Tibial nerve (tissue), 4 donors: ENCODE data around the gene KPNA1. TPM values are rescaled to one million over a fixed set of nuclear protein-coding genes. Genes with fewer than 3 reads are reported as not detected.
"Not testable (repeated sequence)": the region's sequence is repeated elsewhere in the genome, so short reads cannot be mapped to it uniquely, and the experiment has no call there.

ENCODE experiments used
- DNase-seq, 2 donors: peaks; one replicate each; pipeline ENCODE4 v3.0.0-alpha.2; 2019; ENCODE audit warnings: low spot score in 2 of 2
- H3K27ac ChIP-seq, 4 donors: fragments of 200-600 bp; sonication (generic) in 3 of 4; one replicate each; pipeline ENCODE4 v1.5.1; 2017 to 2019; ENCODE audit warnings: mild to moderate bottlenecking in 1 of 4
- H3K27me3 ChIP-seq, 2 donors: fragments of 200-600 bp; sonication (generic) in 1 of 2; one replicate each; pipeline versions ENCODE4 v1.5.1 to v1.6.0; 2017 to 2019
- H3K36me3 ChIP-seq, 3 donors: fragments of 200-600 bp; sonication (generic); one replicate each; pipeline ENCODE4 v1.5.1; 2018 to 2019
- H3K4me1 ChIP-seq, 4 donors: fragments of 200-600 bp; sonication (generic) in 3 of 4; one replicate each; pipeline ENCODE4 v1.5.1; 2017 to 2019
- H3K4me3 ChIP-seq, 4 donors: fragments of 200-600 bp; sonication (generic) in 3 of 4; one replicate each; pipeline ENCODE4 v1.5.1; 2017 to 2019; ENCODE audit warnings: mild to moderate bottlenecking in 1 of 4, moderate library complexity in 1 of 4
- H3K9me3 ChIP-seq, 4 donors: fragments of 200-600 bp; sonication (generic) in 3 of 4; one replicate each; pipeline ENCODE4 v1.5.1; 2017 to 2019
- EP300 ChIP-seq, 2 donors: sonication (generic); formaldehyde crosslinking; IDR thresholded peaks; one replicate each; pipeline ENCODE4 v1.6.1; 2017; ENCODE audit warnings: antibody characterized with exemption in 2 of 2, mild to moderate bottlenecking in 1 of 2
- POLR2A ChIP-seq, 2 donors: fragments of 450-650 bp; IDR thresholded peaks; one replicate each; pipeline ENCODE4 v1.6.1; 2017; ENCODE audit warnings: antibody characterized with exemption in 2 of 2, mild to moderate bottlenecking in 2 of 2, moderate library complexity in 2 of 2
- WGBS, 2 donors: methylation state at CpG; one replicate each; pipeline ENCODE4 v1.1.5; 2018; 5-methylcytosine and 5-hydroxymethylcytosine counted together
- total RNA-seq, 4 donors: library from RNA; depleted of rRNA; stranded (reverse); fragments of >200 nt; gene quantifications; one replicate each; pipeline ENCODE4 v1.1.0, GENCODE V29; 2016
- TF ChIP-seq, protein P1 (sequence below), 5 experiments: fragments of 200-600 bp in 3 of 5; fragments of 450-650 bp in 2 of 5; sonication (generic) in 3 of 5; IDR thresholded peaks; one replicate each; pipeline ENCODE4 v1.5.1; 2016 to 2019; ENCODE audit warnings: antibody characterized with exemption in 5 of 5, mild to moderate bottlenecking in 3 of 5, moderate library complexity in 2 of 5

The KPNA1 gene
- total RNA-seq, 4 donors from 2014 or later: 36.8 to 46.5 (median 41.8) TPM

DNA sequence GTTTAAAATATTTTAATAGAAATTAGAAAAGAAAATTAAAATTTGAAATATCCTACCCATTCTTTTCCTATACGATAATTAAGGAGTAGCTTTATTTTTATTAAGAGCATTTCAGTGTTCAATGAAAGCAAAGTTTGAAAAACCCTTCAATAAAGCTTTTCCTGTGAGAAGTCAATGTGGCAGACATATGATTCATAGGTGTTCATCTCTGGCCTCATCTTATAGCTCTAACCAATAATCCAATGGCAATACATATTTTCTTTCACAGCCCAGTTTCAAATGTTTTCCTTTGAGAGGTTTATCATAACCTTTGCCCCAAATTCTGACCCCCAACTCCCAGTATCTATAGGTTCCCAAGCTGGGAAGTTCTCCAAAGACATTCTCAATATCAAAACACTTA is 8.3 kb downstream of the KPNA1 start:
- WGBS, 2 donors: 93 to 96% methylated on average over 1 of the region's 1 CpG
- H3K27ac ChIP-seq: no peak overlapping the region
- H3K27me3 ChIP-seq: no peaks in the 10 kb centered on the region
- TF ChIP-seq, protein P1, sequence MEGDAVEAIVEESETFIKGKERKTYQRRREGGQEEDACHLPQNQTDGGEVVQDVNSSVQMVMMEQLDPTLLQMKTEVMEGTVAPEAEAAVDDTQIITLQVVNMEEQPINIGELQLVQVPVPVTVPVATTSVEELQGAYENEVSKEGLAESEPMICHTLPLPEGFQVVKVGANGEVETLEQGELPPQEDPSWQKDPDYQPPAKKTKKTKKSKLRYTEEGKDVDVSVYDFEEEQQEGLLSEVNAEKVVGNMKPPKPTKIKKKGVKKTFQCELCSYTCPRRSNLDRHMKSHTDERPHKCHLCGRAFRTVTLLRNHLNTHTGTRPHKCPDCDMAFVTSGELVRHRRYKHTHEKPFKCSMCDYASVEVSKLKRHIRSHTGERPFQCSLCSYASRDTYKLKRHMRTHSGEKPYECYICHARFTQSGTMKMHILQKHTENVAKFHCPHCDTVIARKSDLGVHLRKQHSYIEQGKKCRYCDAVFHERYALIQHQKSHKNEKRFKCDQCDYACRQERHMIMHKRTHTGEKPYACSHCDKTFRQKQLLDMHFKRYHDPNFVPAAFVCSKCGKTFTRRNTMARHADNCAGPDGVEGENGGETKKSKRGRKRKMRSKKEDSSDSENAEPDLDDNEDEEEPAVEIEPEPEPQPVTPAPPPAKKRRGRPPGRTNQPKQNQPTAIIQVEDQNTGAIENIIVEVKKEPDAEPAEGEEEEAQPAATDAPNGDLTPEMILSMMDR (IDR thresholded peaks at IDR 0.05): no peak
- TF ChIP-seq EP300 (IDR thresholded peaks at IDR 0.05): no peak
- no peak for TF ChIP-seq POLR2A (IDR thresholded peaks at IDR 0.05)
- no peak for DNase-seq
- no peak overlapping the region for H3K4me3 ChIP-seq
- peaks cover 0 to 6% (median 0%) of the 10 kb centered on the region in 4 donors for H3K9me3 ChIP-seq
- H3K36me3 ChIP-seq: no peaks in the 10 kb centered on the region
- H3K4me1 ChIP-seq: peaks cover 0 to 44% (median 8%) of the 10 kb centered on the region in 4 donors

DNA sequence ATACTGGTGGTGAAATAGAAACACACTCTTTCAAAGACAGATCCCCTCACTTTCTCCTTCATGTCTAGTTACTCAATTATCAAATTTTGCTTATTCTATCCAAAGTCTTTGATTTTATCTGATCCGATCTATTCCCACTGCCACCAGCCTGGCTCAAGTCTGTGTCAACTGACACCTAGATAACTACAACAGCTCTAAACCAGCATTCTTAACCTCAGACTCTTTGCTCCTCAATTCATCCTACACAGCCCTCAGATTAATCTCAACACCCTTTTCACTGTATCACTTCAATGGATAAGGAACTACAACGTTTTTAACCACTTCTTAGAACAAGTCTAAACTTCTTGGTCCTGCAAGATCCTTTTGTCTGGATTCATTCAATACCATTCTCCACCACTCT is 9.1 kb downstream of the KPNA1 start:
- peaks cover 0 to 6% (median 0%) of the 10 kb centered on the region in 4 donors for H3K9me3 ChIP-seq
- TF ChIP-seq POLR2A (IDR thresholded peaks at IDR 0.05): no peak
- TF ChIP-seq, protein P1 (IDR thresholded peaks at IDR 0.05): no peak
- no peak for TF ChIP-seq EP300 (IDR thresholded peaks at IDR 0.05)
- H3K27ac ChIP-seq: no peak overlapping the region
- no peaks in the 10 kb centered on the region for H3K27me3 ChIP-seq
- DNase-seq: no peak
- 73% methylated on average over 2 of the region's 2 CpGs for WGBS, 2 donors
- H3K4me1 ChIP-seq: peaks cover 0 to 41% (median 5%) of the 10 kb centered on the region in 4 donors
- no peak overlapping the region for H3K4me3 ChIP-seq
- no peaks in the 10 kb centered on the region for H3K36me3 ChIP-seq

DNA sequence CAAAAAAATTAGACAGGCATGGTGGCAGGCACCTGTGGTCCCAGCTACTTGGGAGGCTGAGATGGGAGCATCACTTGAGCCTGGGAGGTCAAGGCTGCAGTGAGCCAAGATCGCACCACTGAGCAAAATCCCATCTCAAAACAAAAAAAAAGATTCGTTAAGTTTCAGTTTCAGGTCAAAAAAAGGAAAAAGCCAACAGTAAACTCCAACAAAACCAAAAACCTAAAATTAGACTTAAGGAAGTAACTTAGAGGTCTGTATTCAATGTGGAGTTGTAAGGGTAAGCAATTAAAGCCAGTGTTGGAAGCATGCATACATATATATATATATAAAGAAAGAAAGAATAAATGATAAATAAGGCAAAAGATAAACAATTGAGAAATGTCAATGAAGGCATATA is 11.8 kb downstream of the KPNA1 start:
- no peaks in the 10 kb centered on the region for H3K27me3 ChIP-seq
- DNase-seq: no peak
- peaks cover 0 to 44% (median 5%) of the 10 kb centered on the region in 4 donors for H3K4me1 ChIP-seq
- WGBS, 2 donors: 77 to 85% methylated on average over 2 of the region's 2 CpGs
- H3K27ac ChIP-seq: no peak overlapping the region
- no peaks in the 10 kb centered on the region for H3K9me3 ChIP-seq
- H3K4me3 ChIP-seq: no peak overlapping the region
- no peaks in the 10 kb centered on the region for H3K36me3 ChIP-seq
- TF ChIP-seq EP300 (IDR thresholded peaks at IDR 0.05): no peak
- TF ChIP-seq, protein P1 (IDR thresholded peaks at IDR 0.05): no peak
- TF ChIP-seq POLR2A (IDR thresholded peaks at IDR 0.05): no peak

DNA sequence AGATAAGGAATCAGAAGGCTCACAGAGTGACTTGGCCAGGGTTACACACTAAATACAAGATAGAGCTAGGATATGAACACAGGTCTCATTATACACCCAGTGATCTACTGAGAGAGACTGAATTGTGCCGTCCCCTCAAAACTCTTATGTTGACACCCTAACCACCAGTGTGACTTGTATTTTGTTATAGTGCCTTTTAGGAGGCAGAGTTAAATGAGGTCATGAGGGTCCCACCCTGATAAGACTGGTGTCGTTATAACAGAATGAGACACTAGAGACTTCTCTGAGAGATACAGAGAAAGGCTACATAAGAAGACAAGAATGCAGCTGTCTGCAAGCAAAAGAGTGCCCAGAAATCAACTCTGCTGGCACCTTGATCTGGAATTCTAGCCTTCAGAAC is 12.6 kb downstream of the KPNA1 start:
- DNase-seq: no peak
- Histone ChIP-seq H3K36me3 (no peaks in the 10 kb centered on the region), H3K9me3 (no peaks in the 10 kb centered on the region), H3K4me1 (peaks cover 0 to 52% (median 5%) of the 10 kb centered on the region in 4 donors), H3K27me3 (no peaks in the 10 kb centered on the region), H3K4me3 (no peak overlapping the region), H3K27ac (no peak overlapping the region)
- 42 to 52% methylated on average over 2 of the region's 2 CpGs for WGBS, 2 donors
- TF ChIP-seq, protein P1 (IDR thresholded peaks at IDR 0.05): no peak
- no peak for TF ChIP-seq EP300 (IDR thresholded peaks at IDR 0.05)
- no peak for TF ChIP-seq POLR2A (IDR thresholded peaks at IDR 0.05)

DNA sequence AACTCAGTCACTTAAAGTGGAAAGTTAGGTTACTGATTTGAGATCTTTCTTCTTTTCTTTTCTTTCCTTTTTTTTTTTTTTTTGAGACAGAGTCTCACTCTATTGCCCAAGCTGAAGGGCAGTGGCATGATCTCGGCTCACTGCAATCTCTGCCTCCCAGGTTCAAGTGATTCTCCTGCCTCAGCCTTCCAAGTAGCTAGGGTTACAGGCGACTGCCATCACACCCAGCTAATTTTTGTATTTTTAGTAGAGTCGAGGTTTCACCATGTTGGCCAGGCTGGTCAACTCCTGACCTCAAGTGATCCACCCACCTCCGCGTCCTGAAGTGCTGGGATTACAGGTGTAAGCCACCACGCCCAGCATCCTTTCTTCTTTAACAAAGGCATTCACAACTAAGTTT is 13.8 kb downstream of the KPNA1 start:
- H3K4me1 ChIP-seq: peaks cover 0 to 49% (median 5%) of the 10 kb centered on the region in 4 donors
- H3K36me3 ChIP-seq, H3K27me3 ChIP-seq, H3K9me3 ChIP-seq, H3K4me3 ChIP-seq, DNase-seq, H3K27ac ChIP-seq: not testable (repeated sequence)
- whole genome bisulfite sequencing, 2 donors: 88 to 93% methylated on average over 6 of the region's 6 CpGs

DNA sequence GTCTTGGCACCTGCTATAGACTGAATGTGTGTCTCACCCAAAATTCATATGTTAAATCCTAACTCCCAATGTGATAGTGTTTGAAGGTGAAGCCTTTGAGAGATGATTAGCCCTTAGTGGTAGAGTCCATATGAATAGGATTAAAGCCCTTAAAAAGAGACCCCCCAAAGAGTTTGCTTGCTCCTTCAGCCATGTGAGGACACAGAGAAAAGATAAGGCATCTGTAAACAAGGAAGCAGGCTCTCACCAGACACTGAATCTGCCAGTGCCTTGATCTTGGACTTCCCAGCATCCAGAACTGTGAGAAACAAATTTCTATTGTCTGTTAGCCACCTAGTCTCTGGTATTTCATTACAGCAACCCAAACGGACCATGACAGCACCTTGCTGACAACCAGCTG is 16.6 kb downstream of the KPNA1 start:
- peaks cover 0 to 30% (median 5%) of the 10 kb centered on the region in 4 donors for H3K4me1 ChIP-seq
- peaks cover 0 to 23% (median 0%) of the 10 kb centered on the region in 3 donors for H3K36me3 ChIP-seq
- no peak for DNase-seq
- WGBS, 2 donors: 58 to 63% methylated on average over 1 of the region's 1 CpG
- H3K27me3 ChIP-seq: no peaks in the 10 kb centered on the region
- H3K4me3 ChIP-seq: no peak overlapping the region
- no peak overlapping the region for H3K27ac ChIP-seq
- TF ChIP-seq EP300 (IDR thresholded peaks at IDR 0.05) (no peak), POLR2A (IDR thresholded peaks at IDR 0.05) (no peak)
- TF ChIP-seq, protein P1 (IDR thresholded peaks at IDR 0.05): no peak
- no peaks in the 10 kb centered on the region for H3K9me3 ChIP-seq
